ENCODE results near the gene CD48. TPM values are rescaled to one million over a fixed set of nuclear protein-coding genes. Genes with fewer than 3 reads are reported as not detected.

The CD48 gene
- total and polyA plus RNA-seq, 2 experiments from 2014 or later: not detected

DNA sequence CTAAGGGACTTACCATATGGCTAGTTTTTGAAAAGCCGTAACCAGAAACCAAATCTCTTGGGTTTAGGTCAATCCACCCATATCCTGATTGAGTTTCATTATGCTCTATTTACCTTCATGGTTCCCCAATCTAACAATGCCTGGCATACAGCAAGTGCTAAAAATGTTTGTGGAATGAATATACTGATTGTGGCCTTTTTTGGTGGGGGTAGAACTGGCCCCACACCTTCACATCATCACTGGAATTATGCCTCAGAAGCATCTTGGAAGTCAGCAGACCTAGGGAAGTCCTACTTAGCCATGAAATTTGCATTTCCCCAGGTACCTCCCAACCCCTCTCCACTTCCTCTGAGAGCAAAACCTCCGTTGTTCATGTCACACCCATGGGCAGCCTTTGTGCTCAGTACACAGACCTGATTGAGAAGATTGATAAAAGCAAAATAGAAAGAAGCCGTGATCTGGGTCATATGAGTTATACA lies 47.0 kb downstream of the CD48 start:
- H3K9ac ChIP-seq: no peak overlapping the region
- H3K79me2 ChIP-seq (ENCODE audit: insufficient read depth): no peaks in the 10 kb centered on the region
- H4K20me1 ChIP-seq (ENCODE audit: insufficient read depth): no peaks in the 10 kb centered on the region
- H2AFZ ChIP-seq: no peak overlapping the region
- H3K4me2 ChIP-seq (ENCODE audit: unreplicated experiment): no peak overlapping the region
- no peaks in the 10 kb centered on the region for H3K9me2 ChIP-seq (ENCODE audit: insufficient read depth)
- H3K36me3 ChIP-seq (ENCODE audit: low read depth): no peaks in the 10 kb centered on the region
- 15 to 21% methylated on average over 3 of the region's 3 CpGs for WGBS, 2 experiments (ENCODE audit: low coverage in 1 of 2, low lambda C conversion rate in 2 of 2, missing lambda C conversion rate in 2 of 2)
- no peak overlapping the region for H3K27ac ChIP-seq
- H3K9me3 ChIP-seq (ENCODE audit: low read depth): no peaks in the 10 kb centered on the region
- in situ Hi-C loops (cut with MboI): no loop called here
- H3K4me3 ChIP-seq: no peak overlapping the region
- TF ChIP-seq EZH2phosphoT487 (IDR thresholded peaks at IDR 0.05; ENCODE audit: insufficient read depth, low read depth) (no peak), EZH2 (IDR thresholded peaks at IDR 0.05; ENCODE audit: insufficient read depth, poor library complexity, severe bottlenecking) (no peak)
- no peak for DNase-seq
- no peaks in the 10 kb centered on the region for H3K4me1 ChIP-seq (ENCODE audit: insufficient read depth)
- no peaks in the 10 kb centered on the region for H3K27me3 ChIP-seq (replicated peaks; ENCODE audit: insufficient read depth)
- H3F3A ChIP-seq (ENCODE audit: insufficient read depth): no peaks in the 10 kb centered on the region

DNA sequence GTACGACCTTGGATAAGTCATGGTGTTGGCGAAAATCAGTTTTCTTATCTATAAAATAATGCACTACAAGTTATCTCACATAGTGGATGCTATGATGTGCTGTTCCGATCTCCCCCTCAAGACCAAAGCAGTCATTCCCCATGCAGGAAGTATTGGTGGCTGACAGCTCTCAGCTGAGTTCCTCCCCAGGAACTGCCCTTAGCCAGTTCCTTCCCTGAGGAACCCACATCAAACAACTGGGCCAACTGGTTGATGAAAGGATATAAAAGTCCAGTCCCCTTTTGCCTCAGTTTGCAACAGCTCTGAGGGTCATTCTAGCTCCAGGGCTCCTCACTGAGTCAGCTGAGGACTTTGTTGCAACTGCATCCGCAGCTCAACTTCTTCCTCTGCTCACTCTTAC lies 48.7 kb downstream of the CD48 start:
- Histone ChIP-seq H3K9me2 (ENCODE audit: insufficient read depth) (no peaks in the 10 kb centered on the region), H3K36me3 (ENCODE audit: low read depth) (no peaks in the 10 kb centered on the region), H3F3A (ENCODE audit: insufficient read depth) (no peaks in the 10 kb centered on the region), H3K9ac (no peak overlapping the region), H2AFZ (no peak overlapping the region), H3K4me3 (no peak overlapping the region), H3K27me3 (replicated peaks; ENCODE audit: insufficient read depth) (no peaks in the 10 kb centered on the region), H3K4me2 (ENCODE audit: unreplicated experiment) (no peak overlapping the region), H3K9me3 (ENCODE audit: low read depth) (no peaks in the 10 kb centered on the region), H4K20me1 (ENCODE audit: insufficient read depth) (no peaks in the 10 kb centered on the region), H3K27ac (no peak overlapping the region), H3K79me2 (ENCODE audit: insufficient read depth) (no peaks in the 10 kb centered on the region), H3K4me1 (ENCODE audit: insufficient read depth) (no peaks in the 10 kb centered on the region)
- TF ChIP-seq EZH2phosphoT487 (IDR thresholded peaks at IDR 0.05; ENCODE audit: insufficient read depth, low read depth) (no peak), EZH2 (IDR thresholded peaks at IDR 0.05; ENCODE audit: insufficient read depth, poor library complexity, severe bottlenecking) (no peak)
- in situ Hi-C loops (cut with MboI): no loop called here
- no peak for DNase-seq
- 16 to 20% methylated on average over 4 of the region's 4 CpGs for WGBS, 2 experiments (ENCODE audit: low coverage in 1 of 2, low lambda C conversion rate in 2 of 2, missing lambda C conversion rate in 2 of 2)

DNA sequence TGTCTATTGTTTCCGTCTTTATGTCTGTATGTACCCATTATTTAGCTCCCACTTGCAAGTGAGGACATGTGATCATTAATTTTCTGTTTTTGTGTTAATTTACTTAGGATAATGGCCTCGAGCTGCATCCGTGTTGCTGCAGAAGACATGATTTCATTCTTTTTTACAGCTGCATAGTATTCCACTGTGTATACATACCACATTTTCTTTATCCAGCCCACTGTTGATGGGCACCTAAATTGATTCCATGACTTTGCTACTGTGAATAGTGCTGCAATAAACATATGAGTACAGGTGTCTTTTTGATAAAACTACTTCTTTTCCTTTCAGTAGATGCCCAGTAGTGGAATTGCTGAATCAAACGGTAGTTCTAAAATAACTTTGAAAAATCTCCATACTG lies 52.1 kb downstream of the CD48 start:
- Histone ChIP-seq H3K9me3 (ENCODE audit: low read depth) (no peaks in the 10 kb centered on the region), H3K27ac (no peak overlapping the region), H3K36me3 (ENCODE audit: low read depth) (no peaks in the 10 kb centered on the region), H2AFZ (no peak overlapping the region), H3K9ac (no peak overlapping the region), H3K4me1 (ENCODE audit: insufficient read depth) (no peaks in the 10 kb centered on the region), H3K9me2 (ENCODE audit: insufficient read depth) (no peaks in the 10 kb centered on the region), H3K27me3 (replicated peaks; ENCODE audit: insufficient read depth) (no peaks in the 10 kb centered on the region), H3K4me3 (no peak overlapping the region), H3K79me2 (ENCODE audit: insufficient read depth) (no peaks in the 10 kb centered on the region), H3K4me2 (ENCODE audit: unreplicated experiment) (no peak overlapping the region), H4K20me1 (ENCODE audit: insufficient read depth) (no peaks in the 10 kb centered on the region), H3F3A (ENCODE audit: insufficient read depth) (no peaks in the 10 kb centered on the region)
- in situ Hi-C loops (cut with MboI): no loop called here
- TF ChIP-seq EZH2phosphoT487 (IDR thresholded peaks at IDR 0.05; ENCODE audit: insufficient read depth, low read depth): no peak
- TF ChIP-seq EZH2 (IDR thresholded peaks at IDR 0.05; ENCODE audit: insufficient read depth, poor library complexity, severe bottlenecking): no peak
- WGBS, 2 experiments (ENCODE audit: low coverage in 1 of 2, low lambda C conversion rate in 2 of 2, missing lambda C conversion rate in 2 of 2): 36 to 38% methylated on average over 4 of the region's 4 CpGs
- no peak for DNase-seq

DNA sequence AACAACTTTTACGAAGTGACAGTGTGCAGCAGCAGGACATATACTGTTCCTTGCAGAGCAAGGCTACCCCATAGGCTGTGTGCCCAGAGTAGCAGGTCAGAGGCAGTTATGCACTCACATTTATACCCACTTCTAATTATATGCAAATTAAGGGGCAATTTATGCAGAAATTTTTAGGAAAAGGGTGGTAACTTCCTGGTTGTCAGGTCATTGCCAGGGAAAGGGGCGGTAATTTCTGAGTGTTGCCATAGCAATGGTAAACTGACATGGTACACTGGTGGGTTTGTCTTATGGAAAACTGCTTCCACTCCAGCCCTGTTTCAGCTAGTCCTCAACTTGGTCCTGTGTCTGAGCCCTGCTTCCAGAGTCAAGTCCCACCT lies 52.8 kb downstream of the CD48 start:
- H3F3A ChIP-seq (ENCODE audit: insufficient read depth): no peaks in the 10 kb centered on the region
- WGBS, 2 experiments (ENCODE audit: low coverage in 1 of 2, low lambda C conversion rate in 2 of 2, missing lambda C conversion rate in 2 of 2): 42 to 44% methylated on average over 2 of the region's 2 CpGs
- no peak overlapping the region for H2AFZ ChIP-seq
- in situ Hi-C loops (cut with MboI): no loop called here
- H3K4me3 ChIP-seq: no peak overlapping the region
- DNase-seq: no peak
- no peak for TF ChIP-seq EZH2 (IDR thresholded peaks at IDR 0.05; ENCODE audit: insufficient read depth, poor library complexity, severe bottlenecking)
- TF ChIP-seq EZH2phosphoT487 (IDR thresholded peaks at IDR 0.05; ENCODE audit: insufficient read depth, low read depth): no peak
- no peaks in the 10 kb centered on the region for H3K9me2 ChIP-seq (ENCODE audit: insufficient read depth)
- no peak overlapping the region for H3K4me2 ChIP-seq (ENCODE audit: unreplicated experiment)
- H3K36me3 ChIP-seq (ENCODE audit: low read depth): no peaks in the 10 kb centered on the region
- H3K27ac ChIP-seq: no peak overlapping the region
- no peaks in the 10 kb centered on the region for H3K79me2 ChIP-seq (ENCODE audit: insufficient read depth)
- H3K9me3 ChIP-seq (ENCODE audit: low read depth): no peaks in the 10 kb centered on the region
- no peaks in the 10 kb centered on the region for H3K27me3 ChIP-seq (replicated peaks; ENCODE audit: insufficient read depth)
- H3K9ac ChIP-seq: no peak overlapping the region
- no peaks in the 10 kb centered on the region for H3K4me1 ChIP-seq (ENCODE audit: insufficient read depth)
- H4K20me1 ChIP-seq (ENCODE audit: insufficient read depth): no peaks in the 10 kb centered on the region
